C4-2B (cell line): ENCODE data around the gene AKAP11.

Experiments
- ZFX ChIP-seq: fragments of 450-650 bp; IDR thresholded peaks from 2 replicates; pipeline ENCODE4 v1.6.1; 2017
- TF ChIP-seq, protein P1 (sequence below): fragments of 450-650 bp; conservative IDR thresholded peaks from 2 replicates; pipeline ENCODE4 v1.5.1; 2017; ENCODE audit warnings: mild to moderate bottlenecking

DNA sequence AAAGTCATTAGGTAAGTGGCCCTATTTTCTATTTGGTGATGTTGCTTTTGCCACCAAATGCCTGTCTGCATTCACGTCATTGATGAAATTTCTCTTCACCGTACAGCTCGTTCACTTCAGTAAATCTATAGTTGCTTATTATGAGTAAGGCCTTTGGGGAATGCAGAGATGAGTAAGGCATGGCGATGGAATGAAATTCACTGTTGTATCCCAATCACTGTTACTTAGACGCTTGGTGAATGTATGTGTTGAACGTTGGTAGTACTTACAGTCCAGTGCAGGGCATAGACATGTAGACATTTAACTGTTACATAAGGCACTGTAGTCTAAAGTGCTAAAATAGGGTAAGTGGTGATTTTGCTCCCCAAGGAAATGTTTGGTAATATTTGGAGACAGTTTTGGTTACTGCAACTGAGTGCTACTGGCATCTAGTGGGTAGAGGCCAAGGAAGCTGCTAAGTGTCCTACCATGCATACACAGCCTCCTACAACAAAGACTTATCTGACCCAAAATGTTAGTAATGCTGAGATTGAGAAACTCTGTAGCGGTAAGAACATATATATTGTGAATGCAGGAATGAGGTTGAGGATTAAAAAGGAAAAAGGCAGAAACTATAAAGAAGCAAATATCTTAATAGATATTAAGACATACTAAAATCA is 5.8 kb downstream of the AKAP11 start:
- TF ChIP-seq, protein P1, sequence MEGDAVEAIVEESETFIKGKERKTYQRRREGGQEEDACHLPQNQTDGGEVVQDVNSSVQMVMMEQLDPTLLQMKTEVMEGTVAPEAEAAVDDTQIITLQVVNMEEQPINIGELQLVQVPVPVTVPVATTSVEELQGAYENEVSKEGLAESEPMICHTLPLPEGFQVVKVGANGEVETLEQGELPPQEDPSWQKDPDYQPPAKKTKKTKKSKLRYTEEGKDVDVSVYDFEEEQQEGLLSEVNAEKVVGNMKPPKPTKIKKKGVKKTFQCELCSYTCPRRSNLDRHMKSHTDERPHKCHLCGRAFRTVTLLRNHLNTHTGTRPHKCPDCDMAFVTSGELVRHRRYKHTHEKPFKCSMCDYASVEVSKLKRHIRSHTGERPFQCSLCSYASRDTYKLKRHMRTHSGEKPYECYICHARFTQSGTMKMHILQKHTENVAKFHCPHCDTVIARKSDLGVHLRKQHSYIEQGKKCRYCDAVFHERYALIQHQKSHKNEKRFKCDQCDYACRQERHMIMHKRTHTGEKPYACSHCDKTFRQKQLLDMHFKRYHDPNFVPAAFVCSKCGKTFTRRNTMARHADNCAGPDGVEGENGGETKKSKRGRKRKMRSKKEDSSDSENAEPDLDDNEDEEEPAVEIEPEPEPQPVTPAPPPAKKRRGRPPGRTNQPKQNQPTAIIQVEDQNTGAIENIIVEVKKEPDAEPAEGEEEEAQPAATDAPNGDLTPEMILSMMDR, result no peak
- no peak for TF ChIP-seq ZFX
